GM19099 (cell line): ENCODE data around the gene DHCR7.
A peak's percentile ranks its signal among the peaks of the same experiment; 100 is the strongest.

Experiments
- POLR2A ChIP-seq: IDR thresholded peaks from 3 replicates; pipeline ENCODE4 v1.6.1; 2011; ENCODE audit warnings: low read depth; ENCODE audit not compliant: insufficient read length; ENCODE audit errors: extremely low read depth

DHCR7 gene

DNA sequence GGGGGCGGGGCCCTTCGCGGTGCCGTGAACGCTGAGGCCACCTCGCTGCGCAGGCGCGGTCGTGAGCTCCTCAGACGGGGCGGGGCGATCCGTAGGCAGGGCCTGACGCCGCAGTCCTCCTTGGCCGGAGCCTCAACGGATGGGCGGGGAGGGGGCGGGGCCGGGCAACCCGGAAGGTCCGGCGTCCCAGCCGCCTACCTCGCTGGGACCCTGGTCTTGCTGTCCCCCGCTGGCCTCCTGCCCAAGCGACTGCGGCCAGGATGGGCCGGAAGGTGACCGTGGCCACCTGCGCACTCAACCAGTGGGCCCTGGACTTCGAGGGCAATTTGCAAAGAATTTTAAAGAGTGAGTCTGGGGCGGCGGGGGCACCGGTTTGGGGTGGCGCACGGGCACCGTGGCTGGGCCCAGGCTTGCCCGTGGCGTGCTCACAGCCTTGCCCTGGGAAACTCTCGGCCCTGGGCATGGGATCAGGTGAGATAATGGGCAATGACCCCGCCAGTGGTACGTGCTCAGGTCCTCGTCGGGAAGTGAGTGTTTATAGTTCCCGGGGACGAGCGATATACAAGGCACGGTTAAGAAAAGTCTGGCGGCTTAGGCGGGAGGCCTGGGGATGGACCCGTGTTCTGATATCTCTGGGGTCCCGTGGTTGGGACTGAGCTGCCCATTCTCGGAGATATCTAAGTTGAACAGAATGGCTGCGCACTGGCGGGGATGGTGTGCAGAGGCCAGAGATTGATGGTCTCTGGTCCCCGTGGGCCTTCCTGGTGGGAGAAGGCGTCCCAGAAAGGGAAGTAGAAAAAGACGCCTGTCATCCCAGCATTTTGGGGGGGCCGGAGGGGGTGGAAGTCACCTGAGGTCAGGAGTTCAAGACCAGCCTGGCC, 5.1 kb upstream of the DHCR7 start, which contains the start of gene NADSYN1:
Gene NADSYN1, plus strand, starts transcription at position 167 of the 881 bp plus-strand sequence. Its CDS starts 94 bp downstream, at position 261.
- TF ChIP-seq POLR2A = peak; percentile 85

DNA sequence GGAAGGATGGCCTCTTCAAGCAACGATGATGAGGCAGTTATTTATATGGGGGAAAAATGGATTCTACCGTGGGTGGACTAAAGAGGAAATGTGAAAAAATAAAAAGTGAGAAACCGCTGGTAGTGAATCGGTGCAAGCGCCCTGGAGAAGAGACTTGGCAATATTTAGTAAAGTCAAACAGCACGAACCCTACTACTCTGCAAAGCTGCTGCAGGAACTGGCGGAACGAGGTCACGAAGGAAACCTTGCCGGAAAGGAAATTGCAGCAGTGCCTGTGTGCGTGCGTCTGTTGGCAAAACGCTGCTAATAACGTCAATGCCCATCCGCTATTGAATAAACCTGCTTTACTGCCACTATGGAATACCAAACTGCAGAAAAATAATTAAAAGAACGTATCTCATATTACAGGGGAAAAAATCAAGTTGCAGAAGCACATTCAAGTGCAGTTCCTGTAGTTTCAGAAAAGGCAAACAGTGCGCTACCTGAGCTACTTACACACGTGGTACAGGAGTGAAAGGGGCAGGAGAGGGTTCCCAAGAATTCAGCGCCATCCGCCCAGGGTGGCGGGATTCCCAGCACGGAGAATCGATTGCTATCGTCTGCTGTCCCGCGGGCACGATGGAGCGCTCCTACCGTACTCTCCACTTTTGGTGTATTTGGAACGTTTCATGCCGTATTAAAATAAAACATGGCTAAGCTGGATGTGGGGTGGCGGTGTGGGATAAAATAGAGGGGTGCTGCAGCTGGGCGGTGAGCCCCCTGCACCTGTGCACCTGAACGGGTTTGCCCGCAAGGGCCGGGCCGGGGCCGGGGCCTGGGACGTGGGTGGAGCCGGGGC, 4.2 kb upstream of the DHCR7 start:
- TF ChIP-seq POLR2A = no peak

DNA sequence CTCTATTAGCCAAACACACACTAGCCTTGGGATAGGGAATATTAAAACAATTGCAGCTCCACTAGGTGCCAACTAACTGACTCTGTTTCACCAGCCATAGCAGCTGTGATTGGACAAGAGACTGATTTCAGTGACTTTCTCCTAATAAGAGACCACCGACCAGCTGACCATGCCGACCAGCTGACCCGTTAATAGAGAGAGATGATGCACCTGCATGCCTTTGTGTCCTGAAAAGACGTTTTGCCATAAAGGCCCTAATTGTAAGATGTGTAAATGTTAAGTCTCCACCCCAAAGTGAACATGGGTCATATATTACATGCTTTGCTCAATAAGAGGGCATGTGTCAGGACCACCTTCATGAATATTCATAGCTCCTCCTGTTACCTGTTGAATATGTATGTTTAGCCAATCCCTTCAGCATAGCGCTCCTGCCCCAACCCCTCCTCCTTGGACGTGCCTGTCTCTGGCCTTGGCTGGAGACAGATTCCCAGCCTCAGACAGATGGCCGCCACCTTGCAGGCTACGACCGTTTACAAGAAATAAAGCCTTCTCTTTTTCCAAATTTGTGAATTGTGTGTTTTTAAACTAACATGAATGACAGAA, 3.5 kb upstream of the DHCR7 start:
- TF ChIP-seq POLR2A = no peak

DNA sequence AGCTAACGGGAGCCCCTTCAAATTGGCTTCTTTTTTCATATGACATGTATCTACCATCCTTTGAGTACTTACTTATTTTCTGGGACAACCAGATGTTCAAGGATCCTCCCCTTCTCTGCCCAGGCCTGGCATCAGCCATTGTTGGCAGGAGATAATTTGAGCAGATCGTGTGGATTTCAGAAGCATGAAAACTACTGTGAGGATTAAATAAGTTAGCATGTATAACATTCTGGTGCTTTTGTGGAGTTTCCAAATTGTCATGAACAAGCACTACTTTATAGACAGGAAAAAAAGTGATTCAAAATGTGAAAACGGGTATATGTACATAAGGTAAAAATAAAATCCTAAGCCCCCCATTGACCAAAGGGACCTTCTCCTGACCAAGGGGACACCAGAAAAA, 2.7 kb upstream of the DHCR7 start:
- TF ChIP-seq POLR2A = no peak

DNA sequence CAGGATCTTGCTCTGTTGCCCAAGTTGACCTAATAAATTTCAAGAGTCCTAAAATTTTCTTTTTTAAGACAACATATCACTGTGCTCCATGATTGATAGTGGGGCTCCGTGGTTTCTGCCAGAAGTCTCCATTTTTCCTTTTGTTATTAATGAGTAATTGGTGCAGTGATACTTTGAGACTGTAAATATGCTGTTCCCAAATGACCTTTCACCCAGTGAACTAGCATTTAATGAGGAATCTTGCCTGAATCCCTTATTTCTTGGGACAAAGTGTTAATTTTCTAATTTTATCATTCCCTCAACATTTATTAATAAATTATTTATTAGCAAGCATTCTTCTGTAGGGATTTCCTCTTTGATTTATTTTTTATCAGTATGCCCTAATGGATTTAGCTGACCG, 2.3 kb upstream of the DHCR7 start:
- TF ChIP-seq POLR2A = no peak

DNA sequence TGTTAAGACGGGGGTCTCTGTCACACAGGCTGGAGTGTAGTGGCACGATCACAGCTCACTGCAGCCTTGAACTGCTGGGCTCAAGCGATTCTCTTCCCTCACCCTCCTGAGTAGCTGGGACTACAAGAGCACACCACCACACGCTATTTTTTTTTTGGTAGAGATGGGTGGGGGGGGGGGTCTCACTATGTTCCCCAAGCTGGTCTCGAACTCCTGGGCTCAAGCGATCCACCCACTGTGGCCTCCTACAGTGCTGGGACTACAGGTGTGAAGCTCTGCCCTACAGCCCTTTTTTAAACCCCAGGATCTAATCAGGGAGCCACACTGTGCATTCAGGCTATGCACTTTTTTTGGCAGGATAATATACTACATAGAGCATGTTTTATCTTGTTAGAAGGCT, 1.4 kb upstream of the DHCR7 start:
- no peak for TF ChIP-seq POLR2A

DNA sequence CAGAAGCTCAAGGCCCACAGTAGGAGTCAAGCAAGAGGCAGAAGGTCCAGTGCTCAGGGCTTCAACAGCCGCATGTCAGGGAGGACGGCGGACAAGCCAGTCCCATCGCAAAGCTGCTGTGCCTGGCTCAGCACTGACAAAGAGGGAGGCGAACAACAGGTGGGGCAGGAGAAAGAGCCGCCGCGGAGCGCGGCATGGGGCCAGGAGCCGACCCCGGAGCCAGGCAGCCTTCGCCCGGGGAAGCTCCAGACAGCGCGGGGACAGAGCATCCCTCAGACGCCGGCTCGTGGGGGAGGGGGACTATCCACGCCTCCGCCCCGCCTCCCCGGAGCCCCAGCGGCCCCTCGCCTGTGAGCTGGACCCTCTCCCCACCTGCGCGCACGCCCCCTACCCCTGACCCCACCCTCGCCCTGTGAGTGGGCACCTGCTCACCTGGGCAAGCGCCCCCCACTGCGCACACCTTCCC, 369 bp downstream of the DHCR7 start:
- TF ChIP-seq POLR2A = no peak

DNA sequence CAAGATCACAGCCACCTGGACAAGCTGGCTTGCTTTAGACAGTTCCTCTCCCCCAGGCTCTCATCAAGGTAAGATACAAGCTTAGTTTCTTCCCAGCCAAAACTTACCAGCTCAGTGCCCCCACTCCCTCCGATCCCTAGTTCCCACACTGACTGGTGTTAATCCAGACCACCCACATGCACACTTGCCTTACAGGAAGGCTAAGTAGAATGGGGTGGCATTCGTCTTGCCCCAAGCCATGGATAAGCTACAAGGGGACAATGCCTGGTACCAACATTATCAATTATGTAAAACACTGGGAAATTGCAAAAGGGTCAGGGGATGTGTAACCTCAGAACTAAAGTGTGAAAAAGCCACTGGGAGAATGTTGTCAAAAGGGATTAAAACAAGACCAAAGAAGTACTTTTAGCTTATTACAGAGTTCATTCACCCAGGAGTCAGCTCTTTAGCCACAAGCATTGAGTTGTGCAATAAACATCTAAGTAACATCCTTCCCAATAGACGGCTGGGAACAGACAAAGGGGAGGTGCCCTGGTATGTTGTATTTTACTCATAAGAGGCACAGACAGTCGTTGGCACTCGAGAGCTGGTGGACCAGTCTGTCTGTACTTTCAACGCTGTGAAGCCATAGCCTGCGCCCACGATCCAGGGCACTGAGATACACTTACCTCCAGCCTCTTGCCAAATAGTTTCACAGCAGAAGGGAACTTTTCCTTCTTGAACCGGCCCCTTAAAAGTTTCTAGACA, 1.1 kb downstream of the DHCR7 start:
- TF ChIP-seq POLR2A = no peak

DNA sequence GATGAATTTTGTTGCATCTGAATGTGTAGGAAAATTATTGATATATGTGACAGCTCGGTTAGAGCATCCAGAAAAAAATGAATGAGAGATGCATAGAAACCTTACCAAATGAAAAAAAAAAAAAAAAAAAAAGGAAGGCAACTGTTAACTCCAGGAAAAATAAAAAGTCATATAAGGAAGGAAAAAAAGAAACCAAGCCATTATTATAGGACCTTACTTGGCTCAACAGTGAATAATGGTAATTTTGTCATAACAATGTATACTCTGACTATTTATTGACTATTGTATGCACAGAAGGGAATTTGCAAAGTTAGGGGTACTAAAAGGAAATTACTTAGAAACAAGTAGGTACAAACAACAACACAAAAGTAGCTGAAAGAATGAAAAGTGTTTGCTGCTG, 2.0 kb downstream of the DHCR7 start:
- no peak for TF ChIP-seq POLR2A

DNA sequence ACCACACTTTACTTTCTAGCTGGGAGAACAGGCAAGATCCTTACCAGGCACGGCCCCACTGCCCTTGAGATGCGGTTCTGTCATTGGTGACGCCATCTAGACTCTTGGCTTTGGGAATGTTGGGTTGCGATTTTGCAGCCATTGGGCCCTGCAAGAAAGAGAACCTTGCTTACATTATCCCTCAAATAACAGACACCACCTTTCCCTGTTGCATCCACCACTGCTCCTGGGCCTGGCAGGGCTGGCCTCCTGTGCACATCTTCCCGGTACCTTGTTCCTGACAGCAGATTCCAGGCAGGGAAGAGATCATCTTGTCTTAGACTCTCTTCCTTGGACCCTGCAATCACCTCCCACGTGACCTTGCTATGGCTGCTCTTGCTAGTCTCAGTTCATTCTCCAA, 3.4 kb downstream of the DHCR7 start:
- no peak for TF ChIP-seq POLR2A

DNA sequence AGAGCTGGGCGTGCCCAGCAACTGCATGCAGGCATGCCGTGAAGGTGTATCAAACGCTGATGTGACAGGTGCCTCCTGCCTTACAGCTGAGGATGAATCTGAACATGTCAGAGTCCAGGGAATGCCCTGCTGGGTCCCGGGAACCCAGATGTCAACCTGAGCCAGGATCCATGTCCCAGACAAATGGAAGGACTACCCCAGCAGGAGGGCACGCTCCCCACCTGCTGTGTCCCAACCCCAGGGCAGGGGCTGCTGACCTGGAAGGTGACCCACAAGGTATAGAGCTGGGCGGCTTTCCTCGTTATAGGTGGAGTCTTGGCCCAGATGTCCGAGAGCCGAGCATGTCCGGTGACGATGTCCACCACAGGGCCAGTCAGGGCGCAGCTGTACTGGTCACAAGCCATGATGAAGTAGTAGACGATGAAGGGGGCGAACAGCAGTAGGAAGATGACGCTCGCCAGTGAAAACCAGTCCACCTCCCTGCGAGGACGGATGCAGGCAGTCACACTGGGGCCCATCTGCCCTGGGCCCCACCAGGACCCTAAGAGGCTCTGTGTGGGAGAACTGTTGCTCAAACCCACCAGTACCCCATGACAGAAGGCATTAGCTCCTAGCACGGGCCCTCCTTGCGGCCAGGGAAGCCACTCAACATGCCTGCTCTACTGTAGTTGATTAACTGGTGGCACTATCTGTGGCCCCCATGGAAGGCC, 4.3 kb downstream of the DHCR7 start:
- no peak for TF ChIP-seq POLR2A

DNA sequence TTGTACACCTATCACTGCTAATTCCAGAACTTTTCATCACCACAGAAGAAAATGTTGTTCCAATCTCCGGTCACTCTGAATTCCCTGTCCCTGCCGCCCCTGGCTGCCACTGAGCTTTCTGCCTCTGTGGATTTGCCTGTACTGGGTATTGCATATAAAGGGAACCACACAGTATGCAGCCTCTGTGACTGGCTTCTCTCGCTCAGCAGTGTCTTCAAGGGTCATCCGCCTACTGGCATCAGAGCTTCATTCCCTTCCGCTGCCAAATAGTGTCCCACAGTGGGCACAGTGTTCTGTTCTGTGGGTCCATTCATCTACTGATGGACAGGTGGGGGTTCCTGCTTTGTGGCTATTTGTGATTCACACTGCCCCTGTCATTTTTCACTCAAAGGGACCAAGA, 5.3 kb downstream of the DHCR7 start:
- no peak for TF ChIP-seq POLR2A

DNA sequence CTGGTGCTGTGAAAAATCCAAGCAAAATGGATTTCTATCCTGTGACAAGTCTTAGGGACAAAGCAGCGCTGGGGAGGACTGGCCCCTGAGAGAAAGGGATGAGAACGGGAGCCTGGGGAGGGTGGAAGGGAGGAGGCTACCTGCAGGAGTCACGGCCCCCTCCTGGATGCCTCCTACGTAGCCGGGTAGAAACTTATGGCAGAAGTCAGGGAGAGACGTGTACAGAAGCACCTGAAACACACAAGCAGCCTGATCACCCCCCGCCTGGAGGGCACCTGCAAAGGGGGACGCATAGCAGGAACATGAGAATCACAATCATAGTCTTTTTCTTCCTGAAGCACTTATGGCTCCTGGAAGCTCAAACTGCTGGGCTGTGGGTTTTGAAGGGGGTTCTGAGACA, 6.1 kb downstream of the DHCR7 start:
- no peak for TF ChIP-seq POLR2A

DNA sequence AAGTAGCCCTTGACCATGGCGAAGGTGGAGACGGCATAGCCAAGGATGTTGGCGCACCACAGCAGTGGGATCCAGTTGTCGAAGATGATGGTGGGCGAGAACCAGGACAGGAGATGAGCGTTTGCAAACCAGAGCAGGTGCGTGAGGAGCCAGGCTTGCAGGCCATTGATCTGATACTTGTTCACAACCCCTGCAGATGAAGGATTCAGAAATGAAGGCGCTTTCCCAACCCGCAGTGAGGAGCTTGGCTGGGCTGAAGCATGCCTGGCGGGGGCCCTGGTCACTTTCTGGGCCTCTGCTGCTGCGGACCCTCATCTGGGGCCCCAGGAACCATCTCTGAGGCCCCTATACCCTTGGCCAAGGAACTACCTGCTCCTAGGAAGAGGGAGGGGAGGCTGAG, 6.9 kb downstream of the DHCR7 start:
- TF ChIP-seq POLR2A = no peak
